ENCODE data around the gene MLLT3.

GRCh38 chr9:20566401-20566800 is 55.9 kb downstream of the MLLT3 start:
- TF ChIP-seq CTCF (IDR thresholded peaks at IDR 0.05) (no peak), POLR2A (IDR thresholded peaks at IDR 0.05) (no peak), EP300 (IDR thresholded peaks at IDR 0.05) (no peak)
